ENCODE measurements around the gene WDR35.

DNA sequence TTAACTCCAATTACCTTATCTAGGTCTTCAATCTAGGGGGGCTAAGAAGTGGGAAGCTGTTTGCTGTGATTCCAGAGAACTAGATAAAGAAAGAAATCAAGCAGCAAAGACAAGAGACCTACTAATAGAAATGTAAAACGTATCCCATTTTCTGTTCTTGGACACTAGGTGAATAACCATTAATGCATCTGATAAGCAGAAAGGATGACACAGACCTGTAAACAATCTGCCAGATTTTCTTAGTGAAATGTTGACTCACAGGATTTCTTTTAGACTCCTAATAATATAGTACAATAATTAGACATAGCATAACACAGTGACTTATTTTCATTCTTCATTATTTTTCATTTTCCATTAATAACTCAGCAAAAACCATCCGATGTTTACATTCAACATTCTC is 1.3 kb downstream of the WDR35 start:
- TF ChIP-seq, protein P1, sequence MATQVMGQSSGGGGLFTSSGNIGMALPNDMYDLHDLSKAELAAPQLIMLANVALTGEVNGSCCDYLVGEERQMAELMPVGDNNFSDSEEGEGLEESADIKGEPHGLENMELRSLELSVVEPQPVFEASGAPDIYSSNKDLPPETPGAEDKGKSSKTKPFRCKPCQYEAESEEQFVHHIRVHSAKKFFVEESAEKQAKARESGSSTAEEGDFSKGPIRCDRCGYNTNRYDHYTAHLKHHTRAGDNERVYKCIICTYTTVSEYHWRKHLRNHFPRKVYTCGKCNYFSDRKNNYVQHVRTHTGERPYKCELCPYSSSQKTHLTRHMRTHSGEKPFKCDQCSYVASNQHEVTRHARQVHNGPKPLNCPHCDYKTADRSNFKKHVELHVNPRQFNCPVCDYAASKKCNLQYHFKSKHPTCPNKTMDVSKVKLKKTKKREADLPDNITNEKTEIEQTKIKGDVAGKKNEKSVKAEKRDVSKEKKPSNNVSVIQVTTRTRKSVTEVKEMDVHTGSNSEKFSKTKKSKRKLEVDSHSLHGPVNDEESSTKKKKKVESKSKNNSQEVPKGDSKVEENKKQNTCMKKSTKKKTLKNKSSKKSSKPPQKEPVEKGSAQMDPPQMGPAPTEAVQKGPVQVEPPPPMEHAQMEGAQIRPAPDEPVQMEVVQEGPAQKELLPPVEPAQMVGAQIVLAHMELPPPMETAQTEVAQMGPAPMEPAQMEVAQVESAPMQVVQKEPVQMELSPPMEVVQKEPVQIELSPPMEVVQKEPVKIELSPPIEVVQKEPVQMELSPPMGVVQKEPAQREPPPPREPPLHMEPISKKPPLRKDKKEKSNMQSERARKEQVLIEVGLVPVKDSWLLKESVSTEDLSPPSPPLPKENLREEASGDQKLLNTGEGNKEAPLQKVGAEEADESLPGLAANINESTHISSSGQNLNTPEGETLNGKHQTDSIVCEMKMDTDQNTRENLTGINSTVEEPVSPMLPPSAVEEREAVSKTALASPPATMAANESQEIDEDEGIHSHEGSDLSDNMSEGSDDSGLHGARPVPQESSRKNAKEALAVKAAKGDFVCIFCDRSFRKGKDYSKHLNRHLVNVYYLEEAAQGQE (IDR thresholded peaks at IDR 0.05; ENCODE audit: low read depth), result no peak
- TF ChIP-seq RAD21 (IDR thresholded peaks at IDR 0.05; ENCODE audit: low read depth) (no peak), CEBPB (IDR thresholded peaks at IDR 0.05) (no peak), EP300 (IDR thresholded peaks at IDR 0.05; ENCODE audit: borderline replicate concordance) (no peak), FOXM1 (IDR thresholded peaks at IDR 0.05; ENCODE audit: borderline replicate concordance, low read depth) (no peak), EGR1 (IDR thresholded peaks at IDR 0.05) (no peak)
- TF ChIP-seq, protein P2, sequence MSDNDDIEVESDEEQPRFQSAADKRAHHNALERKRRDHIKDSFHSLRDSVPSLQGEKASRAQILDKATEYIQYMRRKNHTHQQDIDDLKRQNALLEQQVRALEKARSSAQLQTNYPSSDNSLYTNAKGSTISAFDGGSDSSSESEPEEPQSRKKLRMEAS (IDR thresholded peaks at IDR 0.05), result no peak

All from Ishikawa (cell line).